Measurements from ENCODE around the gene RGS10.
"Not testable (repeated sequence)": the region's sequence is repeated elsewhere in the genome, so short reads cannot be mapped to it uniquely, and the experiment has no call there.

The RGS10 gene

GRCh38 chr10:119562097-119562496 lies 19.6 kb upstream of the RGS10 start:
- ChIA-PET POLR2A (no interaction called here), CTCF (no interaction called here)
- no peak for TF ChIP-seq CTCF (IDR thresholded peaks at IDR 0.05; ENCODE audit: control extremely low read depth, extremely low read depth, low read depth, missing control alignments)
- no peak for DNase-seq (ENCODE audit: extremely low spot score)

GRCh38 chr10:119559511-119559910 lies 17.0 kb upstream of the RGS10 start:
- DNase-seq (ENCODE audit: extremely low spot score); CTCF ChIA-PET; POLR2A ChIA-PET: not testable (repeated sequence)

GRCh38 chr10:119556081-119556480 lies 13.6 kb upstream of the RGS10 start:
- CTCF ChIA-PET: interaction anchor here (0.7 to 3.1 kb wide), 6 partner anchors 10 to 358 kb away, joined by 3 to 17 read pairs (median 3); partner anchors contain the start of gene RGS10
- DNase-seq (ENCODE audit: extremely low spot score); POLR2A ChIA-PET: not testable (repeated sequence)

- no peak for DNase-seq (ENCODE audit: extremely low spot score)
- POLR2A ChIA-PET: no interaction called here
- CTCF ChIA-PET: interaction anchor here (1.0 to 3.1 kb wide), 3 partner anchors 12 to 47 kb away, joined by 3 to 17 read pairs (median 3); partner anchors contain the start of gene RGS10
- TF ChIP-seq CTCF (IDR thresholded peaks at IDR 0.05; ENCODE audit: control extremely low read depth, extremely low read depth, low read depth, missing control alignments): no peak
Measured at GRCh38 chr10:119555178-119555784, 12.8 kb upstream of the RGS10 start.

- DNase-seq (ENCODE audit: extremely low spot score): no peak
- POLR2A ChIA-PET: no interaction called here
- TF ChIP-seq CTCF (IDR thresholded peaks at IDR 0.05; ENCODE audit: control extremely low read depth, extremely low read depth, low read depth, missing control alignments): no peak
- CTCF ChIA-PET: interaction anchor here (1.1 kb wide), 1 partner anchor 22 kb away, joined by 3 read pairs; no protein-coding TSS in a partner anchor
Measured at GRCh38 chr10:119550827-119551226, 8.3 kb upstream of the RGS10 start.

- CTCF ChIA-PET: interaction anchor here (0.9 to 1.5 kb wide), 3 partner anchors 41 to 340 kb away, joined by 3 read pairs; no protein-coding TSS in a partner anchor
- TF ChIP-seq CTCF (IDR thresholded peaks at IDR 0.05; ENCODE audit: control extremely low read depth, extremely low read depth, low read depth, missing control alignments): no peak
- POLR2A ChIA-PET: interaction anchor here (0.6 kb wide), 1 partner anchor 99 kb away, joined by 3 read pairs; no protein-coding TSS in a partner anchor
- no peak for DNase-seq (ENCODE audit: extremely low spot score)
Measured at GRCh38 chr10:119549247-119549999, 6.9 kb upstream of the RGS10 start.

GRCh38 chr10:119546009-119546408 lies 3.5 kb upstream of the RGS10 start:
- DNase-seq (ENCODE audit: extremely low spot score): no peak
- TF ChIP-seq CTCF (IDR thresholded peaks at IDR 0.05; ENCODE audit: control extremely low read depth, extremely low read depth, low read depth, missing control alignments): no peak
- CTCF ChIA-PET: interaction anchor here (0.7 to 1.2 kb wide), 2 partner anchors 141 to 347 kb away, joined by 3 read pairs; no protein-coding TSS in a partner anchor
- POLR2A ChIA-PET: no interaction called here
